HG03039 (cell line): ENCODE data around the gene RPS28.

Experiments used
- ATAC-seq: cut with Tn5 transposase; IDR thresholded peaks from one replicate; pipeline ENCODE4 v1.9.1; 2021; ENCODE audit warnings: mild to moderate bottlenecking, moderate library complexity; ENCODE audit not compliant: unreplicated experiment

The RPS28 gene

GRCh38 chr19:8370176-8371010 lies 49.1 kb downstream of the RPS28 start:
- ATAC-seq: no peak

- ATAC-seq: no peak
These were observed 49.9 kb downstream of the RPS28 start for GRCh38 chr19:8371011-8371804.
